Activated naive CD8-positive, alpha-beta T cell treated with anti-CD3 and anti-CD28 coated beads for 36 hours (primary cell): Measurements from ENCODE around the gene ARSI. TPM values are rescaled to one million over a fixed set of nuclear protein-coding genes. Genes with fewer than 3 reads are reported as not detected.

Source experiments
- DNase-seq: peaks from one replicate; pipeline ENCODE4 v3.0.0; 2021
- H3K27ac Mint-ChIP-seq: one replicate; pipeline ENCODE4 v1.8.0; 2022; ENCODE audit warnings: mild to moderate bottlenecking, moderate library complexity, mixed read lengths
- H3K27me3 Mint-ChIP-seq: one replicate; pipeline ENCODE4 v1.8.0; 2022; ENCODE audit warnings: mild to moderate bottlenecking, mixed read lengths
- H3K36me3 Mint-ChIP-seq: one replicate; pipeline ENCODE4 v1.8.0; 2021; ENCODE audit warnings: mild to moderate bottlenecking, mixed read lengths
- H3K4me1 Mint-ChIP-seq: one replicate; pipeline ENCODE4 v1.8.0; 2021; ENCODE audit warnings: mixed read lengths
- H3K4me3 Mint-ChIP-seq: one replicate; pipeline ENCODE4 v1.8.0; 2022; ENCODE audit warnings: mild to moderate bottlenecking, moderate library complexity, mixed read lengths
- H3K9me3 Mint-ChIP-seq: one replicate; pipeline ENCODE4 v1.8.0; 2022; ENCODE audit warnings: mixed read lengths
- total RNA-seq, 2 experiments: library from RNA; stranded (reverse); gene quantifications; one replicate each; pipeline ENCODE4 v1.2.3, GENCODE V29; 2021

ARSI gene
- total RNA-seq, 2 experiments from 2014 or later, result not detected

- DNase-seq, result no peak
- Mint-ChIP-seq H3K27me3 (peaks cover 35% of the 10 kb centered on the region), H3K36me3 (no peaks in the 10 kb centered on the region), H3K4me1 (peaks cover 3% of the 10 kb centered on the region), H3K4me3 (no peak overlapping the region), H3K9me3 (no peaks in the 10 kb centered on the region), H3K27ac (no peak overlapping the region)
Measured at GRCh38 chr5:150305557-150305956, 2.9 kb upstream of the ARSI start.

- Mint-ChIP-seq H3K4me1 (peaks cover 3% of the 10 kb centered on the region), H3K4me3 (no peak overlapping the region), H3K27ac (no peak overlapping the region), H3K9me3 (no peaks in the 10 kb centered on the region), H3K27me3 (peaks cover 36% of the 10 kb centered on the region), H3K36me3 (no peaks in the 10 kb centered on the region)
- no peak for DNase-seq
Measured at GRCh38 chr5:150305095-150305494, 2.4 kb upstream of the ARSI start.

- Mint-ChIP-seq H3K9me3 (no peaks in the 10 kb centered on the region), H3K4me1 (peaks cover 3% of the 10 kb centered on the region), H3K27me3 (peaks cover 41% of the 10 kb centered on the region), H3K4me3 (no peak overlapping the region), H3K27ac (no peak overlapping the region), H3K36me3 (no peaks in the 10 kb centered on the region)
- no peak for DNase-seq
Measured at GRCh38 chr5:150304481-150305081, 1.9 kb upstream of the ARSI start.

- no peak overlapping the region for H3K27ac Mint-ChIP-seq
- H3K36me3 Mint-ChIP-seq, result no peaks in the 10 kb centered on the region
- no peak overlapping the region for H3K4me3 Mint-ChIP-seq
- H3K9me3 Mint-ChIP-seq, result no peaks in the 10 kb centered on the region
- H3K4me1 Mint-ChIP-seq, result peaks cover 3% of the 10 kb centered on the region
- DNase-seq, result no peak
- peaks cover 41% of the 10 kb centered on the region for H3K27me3 Mint-ChIP-seq
Measured at GRCh38 chr5:150303660-150304386, 1.1 kb upstream of the ARSI start.

- H3K9me3 Mint-ChIP-seq, result no peaks in the 10 kb centered on the region
- H3K27me3 Mint-ChIP-seq, result peaks cover 41% of the 10 kb centered on the region
- no peak overlapping the region for H3K27ac Mint-ChIP-seq
- no peaks in the 10 kb centered on the region for H3K36me3 Mint-ChIP-seq
- no peak for DNase-seq
- H3K4me3 Mint-ChIP-seq, result no peak overlapping the region
- peaks cover 3% of the 10 kb centered on the region for H3K4me1 Mint-ChIP-seq
Measured at GRCh38 chr5:150303070-150303615, 438 bp upstream of the ARSI start.

GRCh38 chr5:150301901-150302300 lies 804 bp downstream of the ARSI start:
- peaks cover 41% of the 10 kb centered on the region for H3K27me3 Mint-ChIP-seq
- H3K9me3 Mint-ChIP-seq, result no peaks in the 10 kb centered on the region
- no peak overlapping the region for H3K27ac Mint-ChIP-seq

GRCh38 chr5:150301170-150301505 lies 1.6 kb downstream of the ARSI start:
- Mint-ChIP-seq H3K4me1 (peaks cover 3% of the 10 kb centered on the region), H3K27me3 (peaks cover 41% of the 10 kb centered on the region), H3K9me3 (no peaks in the 10 kb centered on the region), H3K27ac (no peak overlapping the region), H3K4me3 (no peak overlapping the region), H3K36me3 (no peaks in the 10 kb centered on the region)
- no peak for DNase-seq

More at GRCh38 chr5:150301901-150302300, 804 bp downstream of the ARSI start:
- Mint-ChIP-seq H3K4me1 (peaks cover 3% of the 10 kb centered on the region), H3K4me3 (no peak overlapping the region), H3K36me3 (no peaks in the 10 kb centered on the region)
- DNase-seq, result no peak

- Mint-ChIP-seq H3K4me1 (peaks cover 3% of the 10 kb centered on the region), H3K36me3 (no peaks in the 10 kb centered on the region), H3K9me3 (no peaks in the 10 kb centered on the region), H3K27ac (no peak overlapping the region), H3K27me3 (peaks cover 41% of the 10 kb centered on the region), H3K4me3 (no peak overlapping the region)
- DNase-seq, result no peak
Measured at GRCh38 chr5:150300496-150301169, 2.1 kb downstream of the ARSI start.

- no peaks in the 10 kb centered on the region for H3K36me3 Mint-ChIP-seq
- H3K4me1 Mint-ChIP-seq, result peaks cover 1% of the 10 kb centered on the region
Measured at GRCh38 chr5:150299571-150300327, 3.0 kb downstream of the ARSI start.

GRCh38 chr5:150298701-150299451 lies 3.8 kb downstream of the ARSI start:
- no peak for DNase-seq

More at GRCh38 chr5:150299571-150300327, 3.0 kb downstream of the ARSI start:
- no peak overlapping the region for H3K4me3 Mint-ChIP-seq
- no peak overlapping the region for H3K27ac Mint-ChIP-seq
- peaks cover 41% of the 10 kb centered on the region for H3K27me3 Mint-ChIP-seq
- H3K9me3 Mint-ChIP-seq, result no peaks in the 10 kb centered on the region
- no peak for DNase-seq

GRCh38 chr5:150297934-150298595 lies 4.6 kb downstream of the ARSI start:
- H3K9me3 Mint-ChIP-seq, result no peaks in the 10 kb centered on the region
- H3K27ac Mint-ChIP-seq, result no peak overlapping the region
- H3K27me3 Mint-ChIP-seq, result peaks cover 28% of the 10 kb centered on the region
- H3K36me3 Mint-ChIP-seq, result no peaks in the 10 kb centered on the region
- peaks cover 1% of the 10 kb centered on the region for H3K4me1 Mint-ChIP-seq
- H3K4me3 Mint-ChIP-seq, result no peak overlapping the region
- DNase-seq, result no peak

More at GRCh38 chr5:150298701-150299451, 3.8 kb downstream of the ARSI start:
- Mint-ChIP-seq H3K27ac (no peak overlapping the region), H3K4me1 (peaks cover 1% of the 10 kb centered on the region), H3K9me3 (no peaks in the 10 kb centered on the region), H3K36me3 (no peaks in the 10 kb centered on the region), H3K27me3 (peaks cover 36% of the 10 kb centered on the region), H3K4me3 (no peak overlapping the region)

- Mint-ChIP-seq H3K9me3 (no peaks in the 10 kb centered on the region), H3K4me3 (no peak overlapping the region), H3K27me3 (peaks cover 21% of the 10 kb centered on the region), H3K36me3 (no peaks in the 10 kb centered on the region), H3K27ac (no peak overlapping the region), H3K4me1 (peaks cover 1% of the 10 kb centered on the region)
- DNase-seq, result no peak
Measured at GRCh38 chr5:150297236-150297890, 5.3 kb downstream of the ARSI start.

GRCh38 chr5:150296496-150296895 lies 6.2 kb downstream of the ARSI start:
- DNase-seq, result no peak
- peaks cover 15% of the 10 kb centered on the region for H3K27me3 Mint-ChIP-seq
- no peaks in the 10 kb centered on the region for H3K4me1 Mint-ChIP-seq
- H3K27ac Mint-ChIP-seq, result no peak overlapping the region
- H3K9me3 Mint-ChIP-seq, result no peaks in the 10 kb centered on the region
- H3K36me3 Mint-ChIP-seq, result no peaks in the 10 kb centered on the region
- H3K4me3 Mint-ChIP-seq, result no peak overlapping the region
